ENCODE results near the gene TPM2.

Gene TPM2

DNA sequence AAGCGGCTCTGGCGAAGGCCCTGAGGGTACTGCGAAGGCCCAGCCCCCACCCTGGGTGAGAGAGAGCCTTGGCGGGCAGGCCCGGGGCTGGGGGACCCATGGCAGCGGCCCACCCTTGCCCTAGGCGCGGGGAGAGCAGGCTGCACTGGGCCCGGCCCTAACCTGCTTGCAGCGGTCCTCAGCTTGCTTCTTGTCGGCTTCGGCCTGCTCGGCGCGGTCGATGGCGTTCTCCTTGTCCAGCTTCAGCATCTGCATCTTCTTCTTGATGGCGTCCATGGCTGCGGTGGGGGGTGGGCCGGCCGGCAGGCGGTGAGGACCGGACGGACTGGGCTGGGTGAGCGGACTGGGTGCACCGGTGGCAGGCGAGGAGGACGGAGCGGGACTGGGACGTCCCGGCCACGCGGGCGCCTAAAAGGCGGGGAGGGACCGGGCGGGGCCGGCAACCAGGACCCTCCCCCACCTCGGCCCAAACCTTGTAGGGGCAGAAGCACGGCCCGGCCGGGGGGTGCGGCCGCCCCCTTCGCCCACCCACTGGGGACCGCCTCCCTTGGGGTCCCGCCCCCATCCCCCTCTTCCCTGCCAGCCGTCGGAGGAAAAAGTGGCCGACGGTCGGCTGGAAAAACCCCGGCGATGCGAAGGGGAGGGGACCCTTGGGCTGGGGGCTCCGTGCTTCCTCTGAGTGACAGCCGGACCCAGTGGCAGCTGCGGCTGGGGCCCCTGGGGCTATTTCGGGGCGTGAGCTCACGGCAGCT, at the start of gene TPM2:
TPM2 (minus strand) TSS at position 384 of the 752 bp plus-strand sequence; CDS start at position 276, 108 bp downstream.
- DNase-seq (ENCODE audit: low read depth in 1 of 2, low spot score in 1 of 2): no peak

DNA sequence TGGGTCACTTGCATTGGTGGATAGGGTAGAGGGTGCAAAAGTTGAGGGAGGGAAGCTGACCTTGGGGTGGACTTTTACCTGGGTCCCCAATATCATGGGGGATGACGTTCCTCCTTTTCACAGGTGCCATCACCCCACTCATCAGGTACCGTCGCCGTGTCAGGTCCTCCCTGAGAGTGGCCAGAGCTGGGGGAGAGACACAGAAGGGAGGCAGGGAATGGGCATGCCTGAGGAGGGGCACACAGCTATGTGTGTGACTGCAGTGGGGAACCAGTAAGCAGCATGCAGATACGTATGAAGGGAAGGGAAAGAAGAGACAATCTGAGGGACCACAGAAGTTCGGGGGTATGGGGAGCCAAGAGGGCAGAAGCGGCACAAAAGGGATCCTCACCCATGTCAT, 49.2 kb upstream of the TPM2 start:
- no peak for DNase-seq (ENCODE audit: low read depth in 1 of 2, low spot score in 1 of 2)

DNA sequence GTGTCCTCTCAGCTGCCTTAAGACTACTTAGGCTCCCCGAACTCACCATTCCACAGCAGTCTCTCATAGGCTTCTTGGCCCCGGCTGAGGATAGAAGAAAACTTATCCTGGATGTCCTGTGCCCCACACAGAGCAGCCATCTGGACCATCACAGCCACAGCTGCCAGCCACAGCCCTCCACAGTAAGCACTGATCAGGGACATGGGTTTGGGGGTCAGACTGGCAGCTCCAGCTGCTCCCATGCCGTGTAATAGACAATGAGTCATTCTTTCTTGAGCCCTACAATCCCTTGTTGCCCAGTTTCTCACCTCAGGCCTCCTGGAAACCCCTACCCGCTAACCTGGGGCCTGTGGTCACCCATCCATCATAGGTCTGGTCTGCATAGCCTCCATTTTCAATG, 48.5 kb upstream of the TPM2 start:
- no peak for DNase-seq (ENCODE audit: low read depth in 1 of 2, low spot score in 1 of 2)

DNA sequence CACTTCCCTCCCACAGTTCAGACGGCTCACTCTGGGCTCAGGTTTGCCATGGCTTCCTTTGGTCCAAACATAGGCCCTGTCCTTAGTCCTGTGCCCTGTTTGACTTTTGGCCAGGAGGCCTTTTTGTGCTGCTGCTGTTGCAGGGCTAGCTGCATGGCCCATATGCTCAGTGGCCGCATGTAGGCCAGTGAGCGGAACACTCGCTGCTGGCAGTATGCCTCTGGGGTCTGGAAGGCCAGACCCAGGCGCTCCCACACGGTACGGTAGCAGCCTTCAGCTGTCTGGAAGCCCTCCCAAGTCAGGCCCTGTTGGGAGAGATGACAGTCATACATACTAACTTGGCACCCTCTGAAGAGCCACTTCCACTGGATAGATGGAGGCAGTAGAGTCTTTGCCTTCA, 47.4 kb upstream of the TPM2 start:
- no peak for DNase-seq (ENCODE audit: low read depth in 1 of 2, low spot score in 1 of 2)

DNA sequence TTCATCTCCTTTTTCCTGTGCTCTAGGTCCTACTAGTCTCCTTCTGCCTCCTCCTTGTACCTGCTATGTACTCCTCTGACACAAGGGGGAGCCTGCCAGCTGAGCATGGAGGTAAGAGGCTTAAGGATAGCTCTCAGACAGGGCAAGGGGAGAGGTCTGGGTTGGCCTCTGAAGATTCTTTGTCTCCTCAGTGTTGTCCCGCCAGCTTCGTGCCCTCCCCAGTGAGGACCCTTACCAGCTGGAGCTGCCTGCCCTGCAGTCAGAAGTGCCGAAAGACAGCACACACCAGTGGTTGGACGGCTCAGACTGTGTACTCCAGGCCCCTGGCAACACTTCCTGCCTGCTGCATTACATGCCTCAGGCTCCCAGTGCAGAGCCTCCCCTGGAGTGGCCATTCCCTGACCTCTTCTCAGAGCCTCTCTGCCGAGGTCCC, 46.5 kb upstream of the TPM2 start:
- peak in 1 of 2 donors; percentile 33 for DNase-seq (ENCODE audit: low read depth in 1 of 2, low spot score in 1 of 2)

DNA sequence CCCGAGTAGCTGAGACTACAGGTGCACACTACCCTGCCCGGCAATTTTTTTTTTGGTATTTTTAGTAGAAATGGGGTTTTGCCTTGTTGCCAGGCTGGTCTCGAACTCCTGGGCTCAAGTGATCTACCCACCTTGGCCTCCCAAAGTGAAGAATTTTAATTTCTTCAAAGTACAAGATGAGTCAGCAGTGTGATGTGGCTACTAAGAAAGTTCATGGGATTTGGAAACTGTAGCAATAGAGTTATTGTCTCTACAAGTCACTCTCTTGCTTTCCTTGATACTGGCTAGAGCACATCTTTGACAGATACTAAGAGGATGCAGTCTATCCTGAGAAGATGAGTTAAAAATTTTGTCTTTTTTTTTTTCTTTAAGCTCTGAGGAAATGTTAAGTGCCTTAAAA, 44.4 kb upstream of the TPM2 start:
- no peak for DNase-seq (ENCODE audit: low read depth in 1 of 2, low spot score in 1 of 2)

DNA sequence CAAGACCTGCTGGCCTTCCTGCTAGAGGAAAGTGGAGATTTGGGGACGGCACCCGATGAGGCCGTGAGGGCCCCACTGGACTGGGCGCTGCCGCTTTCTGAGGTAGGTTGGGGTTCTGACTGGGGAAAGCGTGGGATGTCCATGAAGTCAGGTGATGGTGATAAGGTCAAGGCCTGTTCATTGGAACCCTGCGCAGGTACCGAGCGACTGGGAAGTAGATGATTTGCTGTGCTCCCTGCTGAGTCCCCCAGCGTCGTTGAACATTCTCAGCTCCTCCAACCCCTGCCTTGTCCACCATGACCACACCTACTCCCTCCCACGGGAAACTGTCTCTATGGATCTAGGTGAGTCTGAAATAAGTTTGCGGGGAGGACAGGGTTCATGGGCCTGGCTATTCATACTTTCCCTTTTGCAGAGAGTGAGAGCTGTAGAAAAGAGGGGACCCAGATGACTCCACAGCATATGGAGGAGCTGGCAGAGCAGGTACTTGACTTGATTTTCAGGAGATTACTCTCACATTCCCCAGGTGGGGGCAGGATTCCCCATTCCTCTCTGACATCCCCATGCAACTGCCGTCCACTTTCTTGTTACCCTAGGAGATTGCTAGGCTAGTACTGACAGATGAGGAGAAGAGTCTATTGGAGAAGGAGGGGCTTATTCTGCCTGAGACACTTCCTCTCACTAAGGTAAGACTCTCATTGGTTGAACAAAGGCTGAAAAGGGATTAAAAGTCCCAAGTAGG, 43.2 kb upstream of the TPM2 start:
- DNase-seq (ENCODE audit: low read depth in 1 of 2, low spot score in 1 of 2): no peak

DNA sequence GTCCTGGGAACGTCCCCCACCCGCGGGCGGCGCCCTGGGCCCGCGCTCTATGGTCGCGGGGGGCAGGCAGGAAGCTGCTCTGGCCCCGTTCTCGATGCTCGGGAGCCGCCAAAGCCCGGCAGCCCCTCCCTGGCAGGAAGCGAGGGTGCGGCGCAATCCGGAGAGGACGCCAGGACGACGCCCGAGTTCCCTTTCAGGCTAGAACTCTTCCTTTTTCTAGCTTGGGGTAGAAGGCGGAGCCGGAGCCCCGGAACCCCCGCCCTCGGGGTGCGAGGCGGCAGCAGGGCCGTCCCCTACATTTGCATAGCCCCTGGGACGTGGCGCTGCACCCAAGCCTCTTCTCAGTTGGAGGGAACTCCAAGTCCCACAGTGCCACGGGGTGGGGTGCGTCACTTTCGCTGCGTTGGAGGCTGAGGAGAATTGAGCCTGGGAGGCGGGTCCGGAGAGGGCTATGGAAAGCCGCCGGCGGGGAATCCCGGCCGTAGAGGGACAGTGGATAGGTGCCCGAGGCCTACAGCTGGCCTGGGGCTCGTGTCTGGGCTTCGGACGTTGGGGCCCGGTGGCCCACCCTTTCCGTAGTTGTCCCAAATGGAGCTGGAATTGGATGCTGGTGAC, 42.6 kb upstream of the TPM2 start, which contains the start of the genes CREB3 and TLN1:
CREB3 (plus strand) TSS at position 482 of the 615 bp plus-strand sequence; CDS start at position 589, 107 bp downstream.
TLN1 (minus strand) TSS at position 11 of the 615 bp plus-strand sequence. CDS start 6,501 bp downstream, outside the sequence.
- DNase-seq (ENCODE audit: low read depth in 1 of 2, low spot score in 1 of 2): peak; percentile 95

DNA sequence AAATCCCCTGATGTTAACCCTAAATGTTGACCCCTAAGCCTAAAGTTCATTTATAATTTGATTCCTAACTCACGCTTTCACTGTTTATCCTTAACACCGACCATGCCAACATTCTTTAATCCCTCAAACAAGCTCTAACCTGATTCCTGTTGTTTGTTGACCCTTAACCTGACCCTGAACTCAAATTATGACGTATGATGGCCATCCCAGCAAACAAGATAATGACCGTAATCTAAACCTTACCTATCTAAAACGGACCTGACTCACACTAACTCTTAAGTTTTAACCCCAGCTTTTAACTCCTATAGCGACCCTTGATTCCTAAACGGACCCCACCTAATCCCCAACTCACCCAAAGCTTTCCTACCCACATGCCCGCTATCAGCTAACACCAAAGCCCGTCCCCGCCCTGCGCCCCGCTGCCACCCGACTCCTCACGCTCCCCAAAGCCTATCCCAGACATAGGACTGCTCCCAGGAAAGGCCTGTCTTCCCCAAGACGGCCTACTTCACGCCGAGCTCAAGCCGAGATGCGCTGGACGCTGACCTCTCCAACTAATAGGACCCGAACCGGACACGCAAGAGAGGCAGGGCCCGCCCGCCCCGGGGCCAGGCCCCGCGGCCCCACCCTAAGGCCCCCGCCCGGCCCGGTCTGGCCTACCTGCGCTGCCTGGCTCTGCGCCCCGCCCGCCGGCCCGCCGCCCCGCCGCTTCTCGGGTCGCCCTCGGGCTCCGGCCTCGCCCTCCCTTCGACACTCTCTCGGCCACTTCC, 41.9 kb upstream of the TPM2 start:
- no peak for DNase-seq (ENCODE audit: low read depth in 1 of 2, low spot score in 1 of 2)

DNA sequence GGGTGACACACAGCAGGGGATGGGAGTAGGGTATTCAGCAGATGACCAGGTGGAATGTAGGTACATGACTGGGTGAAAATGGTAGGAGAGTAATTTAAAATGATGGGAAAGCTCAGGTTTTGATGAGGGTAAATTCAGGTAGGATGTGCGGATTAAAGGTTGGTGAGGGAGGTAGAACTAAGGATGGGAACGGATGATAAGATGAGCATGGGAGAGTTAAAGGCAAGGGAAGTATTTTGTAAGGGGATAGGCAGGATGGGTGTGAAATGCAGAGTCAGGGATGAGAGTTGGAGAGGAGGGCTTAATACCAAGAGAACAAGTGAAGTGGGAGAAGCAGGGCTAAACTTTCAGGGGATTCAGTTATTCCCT, 40.7 kb upstream of the TPM2 start:
- no peak for DNase-seq (ENCODE audit: low read depth in 1 of 2, low spot score in 1 of 2)

DNA sequence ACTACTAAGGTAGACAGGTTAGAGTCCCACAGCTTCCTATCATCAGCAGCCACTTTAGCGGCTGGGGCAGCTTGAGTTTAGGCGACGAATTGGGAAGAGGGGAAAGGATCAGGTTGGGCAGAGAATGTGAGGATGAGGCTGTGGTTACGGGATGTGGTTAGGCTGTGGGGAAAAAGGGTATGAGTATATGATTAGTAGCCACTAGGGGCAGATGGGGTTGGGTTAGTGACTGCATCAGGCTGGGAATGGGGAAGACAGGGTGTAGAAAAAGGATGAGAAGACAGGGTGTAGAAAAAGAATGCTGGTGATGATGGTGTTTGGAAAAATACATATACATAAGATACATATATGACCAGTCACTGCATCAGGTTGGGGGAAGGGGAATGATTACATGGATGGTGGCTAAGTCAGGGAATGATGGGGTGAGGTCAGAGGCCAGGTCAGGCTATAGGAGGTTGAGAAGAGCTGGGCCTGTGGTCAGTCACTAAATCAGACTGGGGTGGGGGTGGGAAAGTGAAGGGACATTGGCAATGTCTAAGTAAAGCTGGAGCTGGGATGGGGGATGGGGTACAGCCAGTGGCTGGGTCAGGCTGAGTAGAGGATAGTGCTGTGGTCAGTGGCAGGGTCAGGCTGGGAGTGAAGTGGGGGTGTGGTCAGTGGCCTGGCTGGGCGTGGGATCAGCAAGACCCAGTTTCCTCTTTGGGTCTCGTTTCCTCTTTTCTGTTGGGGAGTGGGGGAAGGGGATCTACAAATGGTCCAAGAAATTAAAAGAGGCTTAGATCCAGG, 40.2 kb upstream of the TPM2 start:
- DNase-seq (ENCODE audit: low read depth in 1 of 2, low spot score in 1 of 2): no peak

DNA sequence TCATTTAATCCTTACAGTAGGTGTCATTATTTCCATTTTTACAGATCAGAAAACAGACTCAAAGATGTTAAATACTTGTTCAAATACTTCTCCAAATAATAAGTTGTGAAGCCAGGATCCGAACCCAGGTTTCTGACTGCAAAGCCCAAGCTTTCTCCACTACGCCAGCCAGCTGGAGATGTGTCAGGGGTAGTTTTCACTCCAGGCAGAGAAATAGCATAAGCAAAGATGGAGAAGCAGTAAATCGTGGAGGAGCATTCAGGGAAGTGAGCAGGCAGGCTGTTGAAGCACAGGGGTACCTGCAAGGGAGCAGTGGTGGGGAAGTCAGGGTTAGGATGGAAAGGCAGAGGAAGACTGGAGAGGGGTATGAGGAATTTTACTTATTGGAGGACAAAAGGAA, 39.4 kb upstream of the TPM2 start:
- DNase-seq (ENCODE audit: low read depth in 1 of 2, low spot score in 1 of 2): no peak

DNA sequence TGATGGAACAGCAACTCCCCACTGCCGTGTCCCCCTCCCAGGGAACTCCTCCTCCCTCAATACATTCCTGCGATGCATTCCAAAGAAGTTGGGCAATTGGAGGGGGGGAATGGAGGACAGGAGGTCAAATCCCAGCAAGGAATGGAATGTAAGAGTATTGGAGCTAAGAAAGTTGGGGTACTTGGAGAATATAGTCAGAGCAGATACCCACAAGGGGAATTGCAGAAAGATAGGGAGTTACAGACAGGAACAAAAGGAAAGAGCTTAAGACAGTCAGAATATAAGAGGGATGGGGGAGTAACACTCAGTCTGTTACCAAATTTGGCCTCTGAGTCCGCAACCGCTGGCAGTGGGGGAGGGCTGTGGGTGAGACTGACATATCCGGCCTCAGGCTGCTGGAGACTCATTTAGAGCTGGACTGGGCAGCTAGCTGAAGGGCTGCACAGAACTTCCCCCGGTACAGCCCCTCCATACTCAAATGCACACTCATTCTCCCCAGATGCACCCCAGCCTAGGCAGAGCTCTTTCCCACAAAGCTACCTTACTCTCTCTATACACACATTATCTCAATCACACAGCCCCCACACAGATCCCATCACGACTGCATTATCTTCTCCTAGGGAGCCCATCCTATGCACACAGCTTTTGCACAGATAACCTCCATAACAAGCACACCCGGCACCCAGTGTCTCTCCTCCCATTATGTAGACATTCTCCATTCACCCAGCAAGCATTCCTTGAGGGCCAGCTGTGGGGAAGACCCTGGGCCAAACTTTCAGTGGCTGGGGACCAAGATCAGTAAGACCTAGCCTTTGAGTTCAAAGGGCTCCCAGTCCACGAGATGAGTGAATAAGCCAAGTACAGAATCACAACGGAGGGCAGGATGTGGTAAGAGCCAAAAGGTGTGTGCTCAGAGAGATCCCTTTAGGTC, 38.6 kb upstream of the TPM2 start:
- no peak for DNase-seq (ENCODE audit: low read depth in 1 of 2, low spot score in 1 of 2)

DNA sequence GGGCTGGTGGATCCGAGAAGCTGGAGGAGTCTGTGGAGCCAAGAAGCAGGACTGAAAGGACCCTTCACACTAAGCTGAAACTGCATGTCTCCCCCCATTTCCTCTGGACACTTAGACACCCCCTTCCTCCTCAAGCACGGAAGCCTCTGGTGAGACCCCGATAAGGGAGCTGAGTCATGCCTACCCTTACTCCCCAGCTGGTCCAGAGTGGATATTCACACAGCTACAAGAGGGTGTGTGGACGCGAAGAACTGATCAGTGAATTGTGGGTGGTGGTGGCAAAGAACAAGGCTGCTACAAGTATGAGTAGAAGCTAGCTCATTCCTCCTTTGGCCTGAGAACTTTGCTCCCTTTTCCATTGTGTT, 37.9 kb upstream of the TPM2 start:
- no peak for DNase-seq (ENCODE audit: low read depth in 1 of 2, low spot score in 1 of 2)

DNA sequence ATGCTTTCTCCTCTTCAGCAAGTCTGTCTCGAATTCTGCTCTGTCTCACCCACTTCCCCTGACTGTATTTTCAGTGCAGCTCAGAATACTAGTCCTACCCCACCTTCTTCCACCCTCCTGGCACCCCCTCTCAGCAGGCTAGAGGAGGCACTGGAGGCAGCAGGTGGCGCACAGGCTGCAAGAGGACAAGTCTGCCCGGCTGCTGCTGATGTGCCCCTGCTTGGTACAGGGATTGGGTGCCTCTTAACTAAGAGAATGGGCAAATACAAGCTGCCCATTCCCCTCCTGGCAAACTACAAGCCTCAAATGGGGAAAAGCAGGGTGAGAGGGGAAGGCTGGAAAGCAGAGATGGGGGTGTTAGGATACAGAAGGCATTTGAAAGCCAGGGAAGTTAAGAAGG, 37.2 kb upstream of the TPM2 start:
- DNase-seq (ENCODE audit: low read depth in 1 of 2, low spot score in 1 of 2): no peak

DNA sequence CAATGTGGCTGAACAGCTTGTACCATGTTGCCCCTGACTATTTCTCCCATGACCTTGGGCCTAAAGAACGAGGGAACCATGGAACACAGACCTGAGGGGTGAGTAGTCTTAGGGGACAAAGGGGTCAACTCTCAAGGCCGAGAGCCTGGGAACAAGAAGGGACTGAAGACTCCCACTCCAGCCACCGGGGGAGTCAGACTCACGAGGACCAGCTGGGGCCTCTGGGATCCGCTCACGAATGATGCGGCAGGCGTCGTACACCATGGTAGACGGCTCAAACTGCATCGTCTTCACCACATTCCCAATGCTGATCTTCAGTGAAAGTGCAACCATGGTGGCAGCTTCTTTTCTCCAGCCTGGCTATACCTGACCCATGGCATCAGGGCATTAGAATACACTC, 35.6 kb upstream of the TPM2 start:
- no peak for DNase-seq (ENCODE audit: low read depth in 1 of 2, low spot score in 1 of 2)

DNA sequence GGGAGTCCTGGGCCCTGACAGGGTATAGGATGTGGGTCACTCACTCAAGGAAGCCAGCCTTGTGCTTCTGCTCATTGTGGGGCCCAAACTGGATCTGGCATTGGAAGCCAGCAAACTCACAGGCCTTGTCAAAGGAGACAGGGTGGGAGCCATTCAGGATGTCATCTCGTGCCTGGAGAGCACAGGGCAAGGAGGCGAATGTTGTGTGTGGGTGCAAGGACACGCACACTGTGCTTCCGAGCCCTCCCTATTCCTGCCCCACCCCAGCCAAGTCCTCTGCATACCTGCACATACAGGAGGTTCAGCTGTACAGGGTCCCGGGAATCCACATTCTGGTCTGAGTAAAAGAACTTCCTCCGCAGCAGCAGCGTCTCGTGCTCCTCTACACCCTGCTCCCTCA, 34.2 kb upstream of the TPM2 start:
- DNase-seq (ENCODE audit: low read depth in 1 of 2, low spot score in 1 of 2): no peak

DNA sequence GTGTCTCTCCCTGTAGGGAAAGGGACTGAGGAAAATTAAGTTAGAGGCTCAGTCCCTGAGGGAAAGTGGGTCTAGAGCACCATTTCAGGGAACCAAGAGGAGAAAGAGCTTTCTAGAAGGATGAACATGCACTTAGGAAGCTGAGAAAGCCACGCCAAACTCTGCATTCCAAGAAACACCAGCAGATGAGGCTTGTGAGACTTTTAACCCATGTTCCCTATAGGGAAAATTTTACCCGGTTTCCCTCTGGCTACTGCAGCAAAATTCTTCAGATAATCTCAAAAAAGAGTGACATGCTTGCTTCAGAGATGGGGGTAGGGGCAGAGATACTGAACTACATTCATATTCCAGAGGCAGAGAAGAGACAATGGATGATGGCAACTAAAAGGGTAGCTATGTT, 33.7 kb upstream of the TPM2 start:
- DNase-seq (ENCODE audit: low read depth in 1 of 2, low spot score in 1 of 2): no peak

DNA sequence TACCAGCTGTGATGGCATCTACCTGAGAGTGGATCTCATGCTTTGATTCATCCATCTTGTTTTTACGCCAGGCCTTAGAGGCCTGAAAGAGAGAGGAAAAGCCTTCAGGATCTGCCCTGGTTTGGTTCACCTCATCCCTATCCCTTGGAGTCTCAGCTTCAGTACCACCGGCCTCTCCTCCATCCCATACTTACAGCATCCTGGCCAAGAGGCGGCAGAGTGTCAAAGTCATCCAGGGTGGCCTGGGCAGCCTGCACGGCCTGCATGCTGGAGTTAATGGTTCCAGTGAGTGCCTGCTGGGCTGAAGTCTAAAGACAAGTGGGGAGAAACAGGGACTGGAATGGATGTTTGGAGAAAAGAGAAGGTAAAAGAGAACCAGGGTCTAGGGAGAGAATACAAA, 29.8 kb upstream of the TPM2 start:
- no peak for DNase-seq (ENCODE audit: low read depth in 1 of 2, low spot score in 1 of 2)
